HepG2 (cell line): ENCODE results near the gene CDC34. TPM values are rescaled to one million over a fixed set of nuclear protein-coding genes. Genes with fewer than 3 reads are reported as not detected.

Experiments used
- CBFB ChIP-seq: sonication (generic); formaldehyde crosslinking; IDR thresholded peaks from 2 replicates; pipeline ENCODE4 v1.4.0; 2020; ENCODE audit warnings: missing genetic modification reagents
- ETV6 ChIP-seq: sonication (generic); formaldehyde crosslinking; conservative IDR thresholded peaks from 2 replicates; pipeline ENCODE4 v1.4.0; 2020; ENCODE audit warnings: missing genetic modification reagents
- HNRNPLL ChIP-seq: fragments of 200-400 bp; formaldehyde crosslinking; IDR thresholded peaks from 2 replicates; pipeline ENCODE4 v1.6.1; 2017; ENCODE audit warnings: mild to moderate bottlenecking, low read depth, low read length; ENCODE audit not compliant: poor library complexity, severe bottlenecking
- KDM4B ChIP-seq: sonication (generic); formaldehyde crosslinking; IDR thresholded peaks from 2 replicates; pipeline ENCODE4 v1.4.0; 2020; ENCODE audit warnings: missing genetic modification reagents
- MYC ChIP-seq: sonication (generic); formaldehyde crosslinking; IDR thresholded peaks from 2 replicates; pipeline ENCODE4 v1.9.0; 2021; ENCODE audit warnings: missing genetic modification reagents, borderline replicate concordance
- SIX1 ChIP-seq: sonication (generic); formaldehyde crosslinking; IDR thresholded peaks from 2 replicates; pipeline ENCODE4 v1.4.0; 2020; ENCODE audit warnings: missing genetic modification reagents, borderline replicate concordance
- ZFP82 ChIP-seq: sonication (generic); formaldehyde crosslinking; IDR thresholded peaks from 2 replicates; pipeline ENCODE4 v1.5.1; 2020; ENCODE audit warnings: mild to moderate bottlenecking, missing genetic modification reagents, borderline replicate concordance
- ZFY ChIP-seq: sonication (generic); formaldehyde crosslinking; IDR thresholded peaks from 2 replicates; pipeline ENCODE4 v1.4.0; 2020; ENCODE audit warnings: missing genetic modification reagents
- ZNF556 ChIP-seq: sonication (generic); formaldehyde crosslinking; IDR thresholded peaks from 2 replicates; pipeline ENCODE4 v1.4.0; 2020; ENCODE audit warnings: mild to moderate bottlenecking, missing genetic modification reagents, borderline replicate concordance
- ZNF558 ChIP-seq: sonication (generic); formaldehyde crosslinking; IDR thresholded peaks from 2 replicates; pipeline ENCODE4 v1.9.0; 2022; ENCODE audit warnings: mild to moderate bottlenecking, missing genetic modification reagents, borderline replicate concordance
- ZNF619 ChIP-seq: sonication (generic); formaldehyde crosslinking; IDR thresholded peaks from 2 replicates; pipeline ENCODE4 v1.4.0; 2020; ENCODE audit warnings: mild to moderate bottlenecking, missing genetic modification reagents
- polyA plus RNA-seq, 8 experiments: library from polyadenylated mRNA; depleted of rRNA in 3 of 8; stranded (reverse) in 7 of 8; unstranded in 1 of 8; fragments of >200 nt; fragmentation: Illumina TruSeq in 4 of 8; extraction: Trizol in 4 of 8; gene quantifications; 2 replicates each; pipeline versions ENCODE4 v1.2.1 to v1.2.3, GENCODE V29; 2011 to 2016; ENCODE audit warnings: low read depth in 4 of 8, missing spikeins in 1 of 8, mixed read lengths in 1 of 8; ENCODE audit not compliant: insufficient read depth in 1 of 8
- total RNA-seq, 5 experiments: library from RNA; depleted of rRNA; stranded (reverse); fragments of >200 nt; fragmentation: Illumina TruSeq; extraction: Trizol; gene quantifications; 2 replicates each; pipeline ENCODE4 v1.2.3, GENCODE V29; 2016; ENCODE audit warnings: low read depth in 1 of 5
- TF ChIP-seq, protein P1 (sequence below): sonication (generic); formaldehyde crosslinking; IDR thresholded peaks from 2 replicates; pipeline ENCODE4 v1.5.1; 2020; ENCODE audit warnings: mild to moderate bottlenecking, missing genetic modification reagents, borderline replicate concordance
- TF ChIP-seq, protein P2 (sequence below): sonication (generic); formaldehyde crosslinking; IDR thresholded peaks from 2 replicates; pipeline ENCODE4 v1.5.0; 2020; ENCODE audit warnings: missing genetic modification reagents, mild to moderate bottlenecking, borderline replicate concordance
- TF ChIP-seq, protein P3 (sequence below): sonication (generic); formaldehyde crosslinking; IDR thresholded peaks from 2 replicates; pipeline ENCODE4 v1.8.0; 2022; ENCODE audit warnings: missing genetic modification reagents, mild to moderate bottlenecking, moderate library complexity, borderline replicate concordance
- TF ChIP-seq, protein P4 (sequence below): sonication (generic); formaldehyde crosslinking; IDR thresholded peaks from 2 replicates; pipeline ENCODE4 v1.4.0; 2020; ENCODE audit warnings: mild to moderate bottlenecking, missing genetic modification reagents
- TF ChIP-seq, protein P5 (sequence below): sonication (generic); formaldehyde crosslinking; IDR thresholded peaks from 2 replicates; pipeline ENCODE4 v1.4.0; 2020; ENCODE audit warnings: mild to moderate bottlenecking, missing genetic modification reagents, borderline replicate concordance

The CDC34 gene
- total and polyA plus RNA-seq, 2 of the 13 experiments (the other 11 are each of a cell fraction or from before 2014, with no cell fraction given), result 138 to 150 TPM

DNA sequence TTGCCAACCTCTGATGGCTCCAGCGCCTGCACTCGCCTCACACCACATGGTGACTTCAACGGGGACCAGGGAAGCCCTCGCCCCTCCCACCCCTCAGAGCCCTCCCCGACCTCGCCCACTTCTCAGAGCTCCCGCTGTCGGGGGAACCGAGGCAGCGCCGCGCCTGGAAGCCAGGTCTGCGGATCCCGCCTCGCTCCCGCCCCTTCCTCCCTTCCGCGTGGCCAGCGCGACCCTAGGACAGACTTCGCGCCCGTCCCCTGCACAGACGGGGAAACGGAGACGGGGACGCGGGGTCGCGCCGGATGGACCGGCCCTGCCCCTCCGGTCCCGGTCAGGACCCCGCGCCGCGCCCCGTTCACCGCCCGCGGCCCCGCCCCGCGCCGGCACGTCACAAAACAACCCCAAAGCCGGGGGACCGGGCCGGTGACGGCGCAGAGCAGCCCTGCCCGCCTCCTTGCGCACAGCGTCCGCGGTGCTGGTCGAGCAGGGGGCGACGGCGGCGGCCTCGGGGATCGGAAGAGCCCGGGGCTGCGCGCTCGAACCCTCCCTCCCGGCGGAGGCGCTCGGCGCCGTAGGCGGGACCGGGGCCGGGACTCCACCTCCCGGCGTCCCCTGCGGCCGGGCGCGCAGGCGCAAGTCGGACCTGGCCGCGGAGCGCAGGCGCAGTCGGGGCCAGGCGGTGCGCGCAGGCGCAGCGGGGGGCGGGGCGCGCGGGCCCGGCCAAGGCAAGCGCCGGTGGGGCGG, 379 bp upstream of the CDC34 start (continued):
- TF ChIP-seq SIX1 (CRISPR knock-in tag) (no peak), HNRNPLL (no peak), ZFP82 (CRISPR knock-in tag) (0 out of 2 replicates have a peak, but pooled peaks have one; percentile 4), ZFY (peak; percentile 29; the same call in 1 of the 2 replicates), CBFB (CRISPR knock-in tag) (no peak), KDM4B (CRISPR knock-in tag) (peak; percentile 62; the same call in 1 of the 2 replicates), MYC (CRISPR knock-in tag) (peak; percentile 82; the same call in 1 of the 2 replicates), ETV6 (no peak), ZNF619 (CRISPR knock-in tag) (peak; percentile 87; the same call in 1 of the 2 replicates), ZNF556 (CRISPR knock-in tag) (peak; percentile 22; the same call in 1 of the 2 replicates), ZNF558 (CRISPR knock-in tag) (peak; percentile 47; the same call in 1 of the 2 replicates)
- TF ChIP-seq, protein P1, sequence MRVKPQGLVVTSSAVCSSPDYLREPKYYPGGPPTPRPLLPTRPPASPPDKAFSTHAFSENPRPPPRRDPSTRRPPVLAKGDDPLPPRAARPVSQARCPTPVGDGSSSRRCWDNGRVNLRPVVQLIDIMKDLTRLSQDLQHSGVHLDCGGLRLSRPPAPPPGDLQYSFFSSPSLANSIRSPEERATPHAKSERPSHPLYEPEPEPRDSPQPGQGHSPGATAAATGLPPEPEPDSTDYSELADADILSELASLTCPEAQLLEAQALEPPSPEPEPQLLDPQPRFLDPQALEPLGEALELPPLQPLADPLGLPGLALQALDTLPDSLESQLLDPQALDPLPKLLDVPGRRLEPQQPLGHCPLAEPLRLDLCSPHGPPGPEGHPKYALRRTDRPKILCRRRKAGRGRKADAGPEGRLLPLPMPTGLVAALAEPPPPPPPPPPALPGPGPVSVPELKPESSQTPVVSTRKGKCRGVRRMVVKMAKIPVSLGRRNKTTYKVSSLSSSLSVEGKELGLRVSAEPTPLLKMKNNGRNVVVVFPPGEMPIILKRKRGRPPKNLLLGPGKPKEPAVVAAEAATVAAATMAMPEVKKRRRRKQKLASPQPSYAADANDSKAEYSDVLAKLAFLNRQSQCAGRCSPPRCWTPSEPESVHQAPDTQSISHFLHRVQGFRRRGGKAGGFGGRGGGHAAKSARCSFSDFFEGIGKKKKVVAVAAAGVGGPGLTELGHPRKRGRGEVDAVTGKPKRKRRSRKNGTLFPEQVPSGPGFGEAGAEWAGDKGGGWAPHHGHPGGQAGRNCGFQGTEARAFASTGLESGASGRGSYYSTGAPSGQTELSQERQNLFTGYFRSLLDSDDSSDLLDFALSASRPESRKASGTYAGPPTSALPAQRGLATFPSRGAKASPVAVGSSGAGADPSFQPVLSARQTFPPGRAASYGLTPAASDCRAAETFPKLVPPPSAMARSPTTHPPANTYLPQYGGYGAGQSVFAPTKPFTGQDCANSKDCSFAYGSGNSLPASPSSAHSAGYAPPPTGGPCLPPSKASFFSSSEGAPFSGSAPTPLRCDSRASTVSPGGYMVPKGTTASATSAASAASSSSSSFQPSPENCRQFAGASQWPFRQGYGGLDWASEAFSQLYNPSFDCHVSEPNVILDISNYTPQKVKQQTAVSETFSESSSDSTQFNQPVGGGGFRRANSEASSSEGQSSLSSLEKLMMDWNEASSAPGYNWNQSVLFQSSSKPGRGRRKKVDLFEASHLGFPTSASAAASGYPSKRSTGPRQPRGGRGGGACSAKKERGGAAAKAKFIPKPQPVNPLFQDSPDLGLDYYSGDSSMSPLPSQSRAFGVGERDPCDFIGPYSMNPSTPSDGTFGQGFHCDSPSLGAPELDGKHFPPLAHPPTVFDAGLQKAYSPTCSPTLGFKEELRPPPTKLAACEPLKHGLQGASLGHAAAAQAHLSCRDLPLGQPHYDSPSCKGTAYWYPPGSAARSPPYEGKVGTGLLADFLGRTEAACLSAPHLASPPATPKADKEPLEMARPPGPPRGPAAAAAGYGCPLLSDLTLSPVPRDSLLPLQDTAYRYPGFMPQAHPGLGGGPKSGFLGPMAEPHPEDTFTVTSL (CRISPR knock-in tag), result no peak
- TF ChIP-seq, protein P2, sequence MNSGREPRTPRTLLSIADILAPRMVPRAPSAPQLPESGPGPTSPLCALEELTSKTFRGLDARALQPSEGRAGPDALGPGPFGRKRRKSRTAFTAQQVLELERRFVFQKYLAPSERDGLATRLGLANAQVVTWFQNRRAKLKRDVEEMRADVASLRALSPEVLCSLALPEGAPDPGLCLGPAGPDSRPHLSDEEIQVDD (CRISPR knock-in tag), result peak; percentile 78; the same call in 1 of the 2 replicates
- TF ChIP-seq, protein P3, sequence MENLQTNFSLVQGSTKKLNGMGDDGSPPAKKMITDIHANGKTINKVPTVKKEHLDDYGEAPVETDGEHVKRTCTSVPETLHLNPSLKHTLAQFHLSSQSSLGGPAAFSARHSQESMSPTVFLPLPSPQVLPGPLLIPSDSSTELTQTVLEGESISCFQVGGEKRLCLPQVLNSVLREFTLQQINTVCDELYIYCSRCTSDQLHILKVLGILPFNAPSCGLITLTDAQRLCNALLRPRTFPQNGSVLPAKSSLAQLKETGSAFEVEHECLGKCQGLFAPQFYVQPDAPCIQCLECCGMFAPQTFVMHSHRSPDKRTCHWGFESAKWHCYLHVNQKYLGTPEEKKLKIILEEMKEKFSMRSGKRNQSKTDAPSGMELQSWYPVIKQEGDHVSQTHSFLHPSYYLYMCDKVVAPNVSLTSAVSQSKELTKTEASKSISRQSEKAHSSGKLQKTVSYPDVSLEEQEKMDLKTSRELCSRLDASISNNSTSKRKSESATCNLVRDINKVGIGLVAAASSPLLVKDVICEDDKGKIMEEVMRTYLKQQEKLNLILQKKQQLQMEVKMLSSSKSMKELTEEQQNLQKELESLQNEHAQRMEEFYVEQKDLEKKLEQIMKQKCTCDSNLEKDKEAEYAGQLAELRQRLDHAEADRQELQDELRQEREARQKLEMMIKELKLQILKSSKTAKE (CRISPR knock-in tag), result peak; percentile 36
- TF ChIP-seq, protein P4, sequence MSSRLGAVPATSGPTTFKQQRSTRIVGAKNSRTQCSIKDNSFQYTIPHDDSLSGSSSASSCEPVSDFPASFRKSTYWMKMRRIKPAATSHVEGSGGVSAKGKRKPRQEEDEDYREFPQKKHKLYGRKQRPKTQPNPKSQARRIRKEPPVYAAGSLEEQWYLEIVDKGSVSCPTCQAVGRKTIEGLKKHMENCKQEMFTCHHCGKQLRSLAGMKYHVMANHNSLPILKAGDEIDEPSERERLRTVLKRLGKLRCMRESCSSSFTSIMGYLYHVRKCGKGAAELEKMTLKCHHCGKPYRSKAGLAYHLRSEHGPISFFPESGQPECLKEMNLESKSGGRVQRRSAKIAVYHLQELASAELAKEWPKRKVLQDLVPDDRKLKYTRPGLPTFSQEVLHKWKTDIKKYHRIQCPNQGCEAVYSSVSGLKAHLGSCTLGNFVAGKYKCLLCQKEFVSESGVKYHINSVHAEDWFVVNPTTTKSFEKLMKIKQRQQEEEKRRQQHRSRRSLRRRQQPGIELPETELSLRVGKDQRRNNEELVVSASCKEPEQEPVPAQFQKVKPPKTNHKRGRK, result no peak
- TF ChIP-seq, protein P5, sequence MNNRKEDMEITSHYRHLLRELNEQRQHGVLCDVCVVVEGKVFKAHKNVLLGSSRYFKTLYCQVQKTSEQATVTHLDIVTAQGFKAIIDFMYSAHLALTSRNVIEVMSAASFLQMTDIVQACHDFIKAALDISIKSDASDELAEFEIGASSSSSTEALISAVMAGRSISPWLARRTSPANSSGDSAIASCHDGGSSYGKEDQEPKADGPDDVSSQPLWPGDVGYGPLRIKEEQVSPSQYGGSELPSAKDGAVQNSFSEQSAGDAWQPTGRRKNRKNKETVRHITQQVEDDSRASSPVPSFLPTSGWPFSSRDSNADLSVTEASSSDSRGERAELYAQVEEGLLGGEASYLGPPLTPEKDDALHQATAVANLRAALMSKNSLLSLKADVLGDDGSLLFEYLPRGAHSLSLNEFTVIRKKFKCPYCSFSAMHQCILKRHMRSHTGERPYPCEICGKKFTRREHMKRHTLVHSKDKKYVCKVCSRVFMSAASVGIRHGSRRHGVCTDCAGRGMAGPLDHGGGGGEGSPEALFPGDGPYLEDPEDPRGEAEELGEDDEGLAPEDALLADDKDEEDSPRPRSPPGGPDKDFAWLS (CRISPR knock-in tag), result 0 out of 2 replicates have a peak, but pooled peaks have one; percentile 23
